Measurements from ENCODE around the gene RGPD8. TPM values are rescaled to one million over a fixed set of nuclear protein-coding genes. Genes with fewer than 3 reads are reported as not detected.
"Not testable (repeated sequence)": the region's sequence is repeated elsewhere in the genome, so short reads cannot be mapped to it uniquely, and the experiment has no call there.

Gene RGPD8
- total RNA-seq, 2 experiments from 2014 or later = 13.5 to 13.6 TPM

DNA sequence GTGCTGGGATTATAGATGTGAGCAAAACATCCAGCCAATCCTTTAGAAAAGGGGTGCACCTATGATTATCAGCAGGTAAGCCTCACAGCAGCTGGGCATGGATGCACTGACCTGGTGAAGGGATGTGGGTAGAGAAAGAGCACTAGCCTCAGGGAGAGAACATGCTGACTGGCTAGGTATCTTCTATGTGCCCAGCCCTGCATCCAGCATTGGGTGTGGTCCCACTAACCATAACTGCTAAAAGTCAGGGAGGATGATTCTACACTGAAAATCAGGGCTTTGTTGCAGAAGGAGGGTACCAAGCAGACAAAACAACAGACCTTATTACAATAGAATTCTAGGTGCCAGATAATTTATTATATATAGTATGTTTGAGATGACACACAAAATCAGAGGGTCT, 21.1 kb upstream of the RGPD8 start:
- Mint-ChIP-seq H3K27ac (no peak overlapping the region), H3K4me1 (ENCODE audit: low read depth) (no peaks in the 10 kb centered on the region), H3K27me3 (no peaks in the 10 kb centered on the region), H3K4me3 (no peak overlapping the region), H3K36me3 (ENCODE audit: low read depth) (no peaks in the 10 kb centered on the region), H3K9me3 (no peaks in the 10 kb centered on the region)
- TF ChIP-seq, protein P1, sequence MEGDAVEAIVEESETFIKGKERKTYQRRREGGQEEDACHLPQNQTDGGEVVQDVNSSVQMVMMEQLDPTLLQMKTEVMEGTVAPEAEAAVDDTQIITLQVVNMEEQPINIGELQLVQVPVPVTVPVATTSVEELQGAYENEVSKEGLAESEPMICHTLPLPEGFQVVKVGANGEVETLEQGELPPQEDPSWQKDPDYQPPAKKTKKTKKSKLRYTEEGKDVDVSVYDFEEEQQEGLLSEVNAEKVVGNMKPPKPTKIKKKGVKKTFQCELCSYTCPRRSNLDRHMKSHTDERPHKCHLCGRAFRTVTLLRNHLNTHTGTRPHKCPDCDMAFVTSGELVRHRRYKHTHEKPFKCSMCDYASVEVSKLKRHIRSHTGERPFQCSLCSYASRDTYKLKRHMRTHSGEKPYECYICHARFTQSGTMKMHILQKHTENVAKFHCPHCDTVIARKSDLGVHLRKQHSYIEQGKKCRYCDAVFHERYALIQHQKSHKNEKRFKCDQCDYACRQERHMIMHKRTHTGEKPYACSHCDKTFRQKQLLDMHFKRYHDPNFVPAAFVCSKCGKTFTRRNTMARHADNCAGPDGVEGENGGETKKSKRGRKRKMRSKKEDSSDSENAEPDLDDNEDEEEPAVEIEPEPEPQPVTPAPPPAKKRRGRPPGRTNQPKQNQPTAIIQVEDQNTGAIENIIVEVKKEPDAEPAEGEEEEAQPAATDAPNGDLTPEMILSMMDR (IDR thresholded peaks at IDR 0.05) = no peak
- POLR2A ChIA-PET = no interaction called here
- ATAC-seq (no peak), DNase-seq (no peak)
- CTCF ChIA-PET = no interaction called here
- intact Hi-C loops (cut with micrococcal nuclease) = no loop called here

DNA sequence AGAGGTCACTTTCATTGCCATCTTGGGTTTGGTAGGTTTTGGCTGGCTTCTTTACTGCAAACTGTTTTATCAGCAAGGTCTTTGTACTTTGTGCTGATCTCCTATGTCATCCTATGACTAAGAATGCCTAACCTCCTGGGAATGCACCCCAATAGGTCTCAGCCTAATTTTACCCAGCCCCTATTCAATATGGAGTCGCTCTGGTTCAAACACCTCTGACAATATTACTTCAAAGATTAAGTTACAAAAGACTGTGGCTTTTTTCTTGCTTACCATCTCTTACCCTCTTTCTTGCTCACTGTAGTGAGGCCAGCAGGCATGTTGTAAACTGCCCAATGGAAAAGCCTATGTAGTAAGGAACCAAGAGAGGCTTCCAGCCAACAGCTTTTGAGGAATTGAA, 17.9 kb upstream of the RGPD8 start:
- H3K27ac Mint-ChIP-seq = no peak overlapping the region
- H3K36me3 Mint-ChIP-seq (ENCODE audit: low read depth) = no peaks in the 10 kb centered on the region
- CTCF ChIA-PET = interaction anchor here (1.0 kb wide), 1 partner anchor 11 kb away, joined by 3 read pairs; no protein-coding TSS in a partner anchor
- POLR2A ChIA-PET = no interaction called here
- TF ChIP-seq, protein P1 (IDR thresholded peaks at IDR 0.05) = no peak
- H3K27me3 Mint-ChIP-seq = no peaks in the 10 kb centered on the region
- no peak overlapping the region for H3K4me3 Mint-ChIP-seq
- H3K4me1 Mint-ChIP-seq (ENCODE audit: low read depth) = no peaks in the 10 kb centered on the region
- intact Hi-C loops (cut with micrococcal nuclease) = no loop called here
- ATAC-seq = no peak
- no peak for DNase-seq
- H3K9me3 Mint-ChIP-seq = no peaks in the 10 kb centered on the region

DNA sequence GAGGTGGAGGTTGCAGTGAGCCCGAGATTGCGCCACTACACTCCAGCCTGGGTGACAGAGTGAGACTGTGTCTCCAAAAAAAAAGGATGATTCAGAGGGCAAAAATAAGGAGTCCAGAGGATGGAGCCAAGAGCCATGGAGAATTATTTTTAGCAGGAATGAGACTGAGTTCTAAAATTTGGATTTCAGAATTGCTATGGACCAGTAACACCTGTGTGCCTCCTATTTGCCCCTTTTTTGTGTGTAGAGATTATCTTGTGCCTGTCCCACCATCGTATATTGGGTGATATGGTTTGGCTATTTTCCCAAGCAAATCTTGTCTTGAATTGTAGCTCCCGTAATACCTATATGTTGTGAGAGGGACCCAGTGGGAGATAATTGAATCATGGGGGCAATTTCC, 16.4 kb upstream of the RGPD8 start:
- H3K27me3 Mint-ChIP-seq = no peaks in the 10 kb centered on the region
- ChIA-PET POLR2A (no interaction called here), CTCF (no interaction called here)
- H3K27ac Mint-ChIP-seq = no peak overlapping the region
- intact Hi-C loops (cut with micrococcal nuclease) = no loop called here
- no peak for DNase-seq
- H3K4me3 Mint-ChIP-seq = no peak overlapping the region
- ATAC-seq = no peak
- H3K9me3 Mint-ChIP-seq = no peaks in the 10 kb centered on the region
- H3K36me3 Mint-ChIP-seq (ENCODE audit: low read depth) = no peaks in the 10 kb centered on the region
- TF ChIP-seq, protein P1 (IDR thresholded peaks at IDR 0.05) = no peak
- H3K4me1 Mint-ChIP-seq (ENCODE audit: low read depth) = no peaks in the 10 kb centered on the region

DNA sequence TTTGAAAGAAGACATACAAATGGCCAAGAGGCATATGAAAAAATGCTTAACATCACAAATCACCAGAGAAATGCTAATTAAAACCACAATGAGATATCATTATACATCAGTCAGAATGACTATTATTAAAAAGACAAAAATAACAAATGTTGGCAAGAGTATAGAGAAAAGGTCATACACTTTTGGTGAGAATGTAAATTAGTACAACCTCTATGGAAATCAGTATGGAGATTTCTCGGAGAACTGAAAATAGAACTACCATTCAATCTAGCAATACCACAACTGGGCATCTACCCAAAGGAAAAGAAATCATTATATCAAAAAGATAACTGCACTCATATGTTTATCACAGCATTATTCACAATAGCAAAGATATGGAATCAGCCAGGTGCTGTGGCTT, 10.8 kb upstream of the RGPD8 start:
- H3K4me3 Mint-ChIP-seq; H3K9me3 Mint-ChIP-seq; H3K27me3 Mint-ChIP-seq; H3K27ac Mint-ChIP-seq; H3K4me1 Mint-ChIP-seq (ENCODE audit: low read depth); intact Hi-C loops (cut with micrococcal nuclease); DNase-seq; ATAC-seq; POLR2A ChIA-PET; CTCF ChIA-PET; H3K36me3 Mint-ChIP-seq (ENCODE audit: low read depth): not testable (repeated sequence)

DNA sequence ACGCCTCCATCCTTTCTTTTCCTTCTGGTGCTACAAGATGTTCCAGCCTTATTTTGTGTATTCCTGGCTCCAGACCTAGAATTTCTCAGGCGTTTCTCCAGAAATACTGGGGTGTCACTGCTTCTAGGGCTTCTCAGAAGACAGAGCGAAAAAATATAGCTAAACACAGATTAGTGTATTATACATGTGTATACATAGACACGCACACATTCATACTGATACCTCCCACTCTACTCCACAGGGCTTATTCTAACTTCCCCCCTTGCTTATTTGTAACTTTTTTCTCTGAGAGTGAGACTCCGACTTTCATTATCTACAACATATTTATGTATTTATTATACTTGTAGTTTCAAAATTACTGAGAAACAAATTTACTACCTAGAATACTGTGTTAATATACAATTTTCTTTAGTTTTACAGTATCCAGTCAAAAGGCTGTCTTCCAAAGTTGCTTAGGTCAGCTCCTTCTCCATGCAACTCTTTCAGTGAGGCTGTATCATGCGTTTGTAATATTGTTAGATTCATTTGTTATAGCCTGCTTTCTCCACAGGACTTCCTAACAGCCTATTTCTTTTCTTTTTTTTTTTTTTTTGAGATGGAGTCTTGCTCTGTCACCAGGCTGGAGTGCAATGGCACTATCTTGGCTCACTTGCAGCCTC, 5.3 kb upstream of the RGPD8 start:
- H3K4me1 Mint-ChIP-seq (ENCODE audit: low read depth); DNase-seq; POLR2A ChIA-PET; H3K36me3 Mint-ChIP-seq (ENCODE audit: low read depth); CTCF ChIA-PET; H3K9me3 Mint-ChIP-seq; ATAC-seq; intact Hi-C loops (cut with micrococcal nuclease); H3K27me3 Mint-ChIP-seq; H3K4me3 Mint-ChIP-seq; H3K27ac Mint-ChIP-seq: not testable (repeated sequence)

DNA sequence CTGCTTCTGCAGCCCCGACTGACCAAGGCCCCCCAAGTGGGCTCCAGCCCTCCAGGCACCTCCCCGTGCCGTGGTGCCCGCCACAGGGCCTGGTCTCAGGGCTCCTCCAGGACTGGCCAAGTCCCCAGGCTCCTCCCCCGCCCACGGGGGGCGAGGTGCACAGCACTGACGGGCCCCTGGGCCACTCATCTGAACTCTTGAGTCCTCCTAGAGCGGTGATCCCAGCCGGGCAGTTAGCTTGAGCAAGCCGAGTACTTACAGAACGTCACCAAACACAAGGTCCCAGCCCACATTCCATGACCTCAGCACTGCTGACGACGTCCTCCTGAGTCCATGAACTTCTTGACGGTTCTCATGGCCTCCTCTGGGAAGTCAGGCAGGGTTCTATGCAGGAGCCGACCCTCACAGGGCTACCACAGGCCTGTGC, 4.0 kb upstream of the RGPD8 start:
- H3K27ac Mint-ChIP-seq; H3K27me3 Mint-ChIP-seq; POLR2A ChIA-PET; ATAC-seq; H3K9me3 Mint-ChIP-seq; intact Hi-C loops (cut with micrococcal nuclease); H3K4me3 Mint-ChIP-seq; H3K4me1 Mint-ChIP-seq (ENCODE audit: low read depth); CTCF ChIA-PET; DNase-seq; H3K36me3 Mint-ChIP-seq (ENCODE audit: low read depth): not testable (repeated sequence)

DNA sequence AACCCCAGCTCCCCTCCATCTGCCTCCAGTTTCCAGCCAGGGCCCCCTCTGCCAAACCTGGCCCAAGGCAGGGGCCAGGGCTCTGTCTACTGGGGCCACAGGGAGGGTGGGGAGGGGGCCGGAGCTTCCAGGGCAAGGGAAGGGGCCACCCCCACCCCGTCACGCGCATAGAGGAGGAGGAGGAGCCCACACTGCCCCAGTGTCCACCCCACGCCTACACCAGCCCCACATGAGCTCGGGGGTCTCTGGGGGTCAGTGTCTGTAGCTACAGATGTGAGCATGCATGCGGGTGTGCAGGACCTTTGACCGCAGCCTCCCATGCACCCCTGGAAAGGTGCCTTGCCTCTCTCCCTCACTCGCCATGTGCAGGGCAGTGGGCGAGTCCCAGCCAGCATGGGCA, 3.5 kb upstream of the RGPD8 start:
- DNase-seq; H3K4me1 Mint-ChIP-seq (ENCODE audit: low read depth); H3K4me3 Mint-ChIP-seq; ATAC-seq; H3K27ac Mint-ChIP-seq; CTCF ChIA-PET; intact Hi-C loops (cut with micrococcal nuclease); H3K36me3 Mint-ChIP-seq (ENCODE audit: low read depth); POLR2A ChIA-PET; H3K9me3 Mint-ChIP-seq; H3K27me3 Mint-ChIP-seq: not testable (repeated sequence)

DNA sequence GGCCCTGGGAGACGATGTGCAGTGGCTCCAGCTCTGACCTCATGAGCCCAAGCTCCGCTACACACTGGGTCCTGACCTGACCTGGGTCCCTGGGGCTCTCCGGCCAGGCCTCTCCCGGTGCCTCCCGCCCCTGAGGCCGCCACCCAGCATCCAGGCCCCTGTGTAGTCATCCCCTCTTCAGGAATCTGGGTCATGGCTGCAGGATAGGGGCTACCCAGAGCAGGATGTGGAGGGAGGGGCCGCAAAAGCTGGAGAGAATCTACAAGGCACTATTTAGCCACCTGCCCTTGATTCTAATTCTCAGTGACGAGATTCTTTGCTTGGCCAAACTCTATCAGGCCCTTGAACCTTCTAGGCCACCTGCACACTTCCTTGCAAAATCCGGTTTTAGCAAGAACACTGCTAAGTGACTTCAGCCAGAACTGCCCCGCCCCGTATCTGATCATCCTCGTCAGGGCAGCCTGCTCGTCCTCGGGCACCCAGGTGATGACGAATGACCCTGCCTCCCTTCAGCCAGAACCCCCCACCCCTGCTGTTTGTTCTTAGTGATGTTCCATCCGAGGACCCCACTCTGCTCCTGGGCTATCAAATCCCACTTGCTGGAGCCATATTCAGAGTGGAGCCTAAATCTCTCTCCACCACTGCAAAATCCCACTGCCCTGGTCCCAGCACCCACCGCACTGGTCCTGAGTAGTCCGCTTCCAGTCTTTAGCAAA, 2.4 kb upstream of the RGPD8 start:
- H3K27me3 Mint-ChIP-seq; H3K4me3 Mint-ChIP-seq; ATAC-seq; H3K36me3 Mint-ChIP-seq (ENCODE audit: low read depth); H3K4me1 Mint-ChIP-seq (ENCODE audit: low read depth); H3K9me3 Mint-ChIP-seq; intact Hi-C loops (cut with micrococcal nuclease); DNase-seq; POLR2A ChIA-PET; H3K27ac Mint-ChIP-seq: not testable (repeated sequence)
- CTCF ChIA-PET = interaction anchor here (1.4 kb wide), 1 partner anchor 314 kb away, joined by 4 read pairs; no protein-coding TSS in a partner anchor

DNA sequence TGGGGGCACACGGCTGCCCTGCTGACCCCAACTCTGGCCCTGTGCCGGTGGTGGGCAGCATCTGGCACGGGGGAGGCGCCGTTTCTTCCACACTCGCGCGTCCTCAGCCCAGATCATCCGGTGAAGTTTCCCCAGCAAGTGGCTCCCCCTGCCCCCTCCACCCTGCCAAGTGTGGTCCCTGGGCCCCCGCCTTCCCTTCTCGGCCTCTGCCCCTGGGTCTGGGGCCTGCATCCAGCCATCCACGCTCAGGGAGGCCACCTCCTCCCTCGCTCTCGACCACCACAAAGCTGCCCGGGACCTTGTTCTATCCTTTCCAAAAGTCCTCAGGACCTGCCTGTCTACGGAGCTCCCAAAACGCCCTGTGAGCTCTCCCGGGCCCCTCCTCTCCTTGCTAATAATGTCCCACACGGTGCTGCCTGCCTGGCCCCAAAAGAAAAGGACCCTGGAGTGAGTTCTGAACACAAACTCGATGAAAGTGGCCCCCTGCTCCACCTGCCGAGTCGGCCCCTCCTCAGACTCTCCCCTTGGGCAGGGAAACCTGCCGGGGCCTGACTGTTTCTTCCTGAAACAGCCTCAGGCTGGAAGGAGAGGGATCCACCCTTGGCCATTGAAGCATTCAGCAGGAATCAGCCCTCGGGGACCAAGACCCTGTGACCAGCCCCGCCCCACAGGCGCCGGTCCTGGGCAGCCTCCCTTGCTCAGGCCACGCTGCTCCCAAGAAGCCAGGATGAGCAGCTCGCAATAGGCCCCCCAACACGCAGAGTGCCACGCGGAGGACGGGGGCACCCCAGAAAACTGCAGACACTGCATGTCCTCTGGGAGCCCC, 1.7 kb upstream of the RGPD8 start:
- intact Hi-C loops (cut with micrococcal nuclease) = loop anchor here (5.0 kb wide), 3 partner anchors 158 to 313 kb away; partner anchors contain the start of genes ZC3H6 and ZC3H8
- DNase-seq; H3K36me3 Mint-ChIP-seq (ENCODE audit: low read depth); H3K4me3 Mint-ChIP-seq; H3K27me3 Mint-ChIP-seq; H3K9me3 Mint-ChIP-seq; H3K4me1 Mint-ChIP-seq (ENCODE audit: low read depth); POLR2A ChIA-PET; H3K27ac Mint-ChIP-seq; ATAC-seq: not testable (repeated sequence)
- CTCF ChIA-PET = interaction anchor here (1.4 kb wide), 1 partner anchor 313 kb away, joined by 4 read pairs; no protein-coding TSS in a partner anchor
